ENCODE results near the gene CEBPA. TPM values are rescaled to one million over a fixed set of nuclear protein-coding genes. Genes with fewer than 3 reads are reported as not detected.

The CEBPA gene
- total RNA-seq = 100 to 1,000 TPM in 3 of 4 donors, 10 to 100 TPM in 1; 86.3 to 360 (median 196) TPM

- H3K4me3 ChIP-seq = peak within 1 kb of the TSS; percentile 80
- WGBS = 0% methylated on average over 16 of the region's 111 CpGs
- DNase-seq (ENCODE audit: low spot score in 2 of 2) = peak in 1 of 2 donors; percentile 86
- H3K9me3 ChIP-seq = no peaks in the 10 kb centered on the region
- H3K4me1 ChIP-seq = peaks cover 54% of the 10 kb centered on the region
- peak within 1 kb of the TSS; percentile 89 for H3K27ac ChIP-seq
- TF ChIP-seq POLR2A (IDR thresholded peaks at IDR 0.05) (peak; percentile 92 to 97), CTCF (IDR thresholded peaks at IDR 0.05) (peak; percentile 68 to 81), POLR2AphosphoS5 (IDR thresholded peaks at IDR 0.05) (no peak)
- no peaks in the 10 kb centered on the region for H3K27me3 ChIP-seq
- H3K36me3 ChIP-seq = no peaks in the 10 kb centered on the region
Observed at GRCh38 chr19:33302175-33302973, at the start of gene CEBPA. Gene CEBPA, minus strand, starts transcription at chr19:33302534. Its CDS starts 120 bp downstream, at chr19:33302414.

GRCh38 chr19:33350538-33351309 is 48.4 kb upstream of the CEBPA start:
- H3K4me3 ChIP-seq = no peak overlapping the region
- 43% methylated on average over 12 of the region's 12 CpGs for WGBS
- TF ChIP-seq POLR2AphosphoS5 (IDR thresholded peaks at IDR 0.05) = peak in 1 of 3 donors; percentile 75
- TF ChIP-seq POLR2A (IDR thresholded peaks at IDR 0.05) = no peak
- H3K27me3 ChIP-seq = no peaks in the 10 kb centered on the region
- H3K9me3 ChIP-seq = no peaks in the 10 kb centered on the region
- peaks cover 22% of the 10 kb centered on the region for H3K4me1 ChIP-seq
- H3K36me3 ChIP-seq = no peaks in the 10 kb centered on the region
- H3K27ac ChIP-seq = peak overlapping the region; percentile 60
- DNase-seq (ENCODE audit: low spot score in 2 of 2) = peak; percentile 83 to 86

GRCh38 chr19:33349319-33350289 is 47.3 kb upstream of the CEBPA start:
- WGBS = 67% methylated on average over 12 of the region's 12 CpGs
- TF ChIP-seq EP300 (IDR thresholded peaks at IDR 0.05) (no peak), POLR2AphosphoS5 (IDR thresholded peaks at IDR 0.05) (no peak), POLR2A (IDR thresholded peaks at IDR 0.05) (no peak), CTCF (IDR thresholded peaks at IDR 0.05) (no peak)

GRCh38 chr19:33348301-33349010 is 46.1 kb upstream of the CEBPA start:
- no peaks in the 10 kb centered on the region for H3K27me3 ChIP-seq
- no peak for DNase-seq (ENCODE audit: low spot score in 2 of 2)

More at GRCh38 chr19:33349319-33350289, 47.3 kb upstream of the CEBPA start:
- Histone ChIP-seq H3K4me1 (peaks cover 28% of the 10 kb centered on the region), H3K27me3 (no peaks in the 10 kb centered on the region), H3K4me3 (no peak overlapping the region), H3K36me3 (no peaks in the 10 kb centered on the region), H3K9me3 (no peaks in the 10 kb centered on the region), H3K27ac (peak overlapping the region; percentile 20)
- DNase-seq (ENCODE audit: low spot score in 2 of 2) = no peak

More at GRCh38 chr19:33348301-33349010, 46.1 kb upstream of the CEBPA start:
- no peaks in the 10 kb centered on the region for H3K36me3 ChIP-seq
- 62% methylated on average over 12 of the region's 12 CpGs for WGBS
- TF ChIP-seq EP300 (IDR thresholded peaks at IDR 0.05) = no peak
- no peak for TF ChIP-seq POLR2AphosphoS5 (IDR thresholded peaks at IDR 0.05)
- no peak for TF ChIP-seq POLR2A (IDR thresholded peaks at IDR 0.05)
- TF ChIP-seq CTCF (IDR thresholded peaks at IDR 0.05) = no peak
- H3K27ac ChIP-seq = no peak overlapping the region
- H3K4me1 ChIP-seq = peaks cover 39% of the 10 kb centered on the region
- no peaks in the 10 kb centered on the region for H3K9me3 ChIP-seq
- H3K4me3 ChIP-seq = no peak overlapping the region

Data from suprapubic skin (tissue), 4 donors.